ENCODE results near the gene SARNP.

Gene SARNP

DNA sequence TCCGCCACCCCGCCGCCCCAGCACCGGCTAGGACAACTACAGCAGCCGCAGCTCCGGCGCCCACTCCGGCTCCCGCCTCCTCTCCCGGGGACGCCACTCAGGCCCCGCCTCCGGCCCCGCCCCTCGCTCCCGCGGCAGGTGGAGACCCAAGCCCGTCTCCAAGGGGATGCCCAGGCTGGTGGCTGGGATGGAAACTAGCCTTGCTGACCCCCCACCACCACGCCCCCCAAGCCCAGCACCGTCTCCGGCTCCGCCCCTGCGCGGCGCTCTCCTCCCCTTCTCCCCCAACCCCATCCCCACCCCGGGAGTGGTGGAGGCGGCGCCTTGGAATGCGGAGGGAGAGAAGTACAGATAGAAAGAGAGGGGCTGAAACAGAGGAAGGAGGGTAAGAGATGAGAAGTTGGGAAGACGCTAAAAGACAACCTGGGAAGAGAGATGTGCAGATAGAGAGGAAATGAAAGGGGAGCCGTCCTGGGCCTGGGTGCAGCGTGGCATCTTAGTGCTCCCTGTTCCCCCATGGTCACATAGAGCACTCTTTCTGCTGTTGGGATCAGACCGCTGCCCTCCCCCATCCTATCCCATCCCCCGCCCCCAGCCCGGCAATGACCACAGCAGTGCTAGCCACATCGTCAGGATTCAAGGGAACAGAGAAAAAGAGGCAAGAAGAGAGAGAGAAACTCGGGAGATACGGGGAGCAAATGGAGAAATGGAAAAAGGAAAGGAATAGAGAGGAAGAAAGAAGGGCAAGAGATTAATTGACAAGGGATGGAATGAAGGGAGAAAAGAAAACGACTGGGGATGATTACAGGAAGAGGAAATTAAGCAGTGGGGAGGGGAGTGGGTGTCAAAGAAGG, 109.5 kb downstream of the SARNP start, which contains the start of gene ITGA7:
ITGA7 (minus strand) TSS at position 64 of the 854 bp plus-strand sequence. CDS start 222 bp downstream, outside the sequence.
- no peak within 1 kb of the TSS for H3K27ac ChIP-seq
- in situ Hi-C loops (cut with HindIII; ENCODE audit: low pct_ligation_motif_present, low sequenced_read_pairs): no loop called here
- DNase-seq: no peak
- no peaks in the 10 kb centered on the region for H3K36me3 ChIP-seq (replicated peaks)
- H3K4me3 ChIP-seq (ENCODE audit: low read depth, low read length): peak within 1 kb of the TSS; percentile 51
- H3K27me3 ChIP-seq (replicated peaks): peaks cover 14% of the 10 kb centered on the region
- TF ChIP-seq, protein P1, sequence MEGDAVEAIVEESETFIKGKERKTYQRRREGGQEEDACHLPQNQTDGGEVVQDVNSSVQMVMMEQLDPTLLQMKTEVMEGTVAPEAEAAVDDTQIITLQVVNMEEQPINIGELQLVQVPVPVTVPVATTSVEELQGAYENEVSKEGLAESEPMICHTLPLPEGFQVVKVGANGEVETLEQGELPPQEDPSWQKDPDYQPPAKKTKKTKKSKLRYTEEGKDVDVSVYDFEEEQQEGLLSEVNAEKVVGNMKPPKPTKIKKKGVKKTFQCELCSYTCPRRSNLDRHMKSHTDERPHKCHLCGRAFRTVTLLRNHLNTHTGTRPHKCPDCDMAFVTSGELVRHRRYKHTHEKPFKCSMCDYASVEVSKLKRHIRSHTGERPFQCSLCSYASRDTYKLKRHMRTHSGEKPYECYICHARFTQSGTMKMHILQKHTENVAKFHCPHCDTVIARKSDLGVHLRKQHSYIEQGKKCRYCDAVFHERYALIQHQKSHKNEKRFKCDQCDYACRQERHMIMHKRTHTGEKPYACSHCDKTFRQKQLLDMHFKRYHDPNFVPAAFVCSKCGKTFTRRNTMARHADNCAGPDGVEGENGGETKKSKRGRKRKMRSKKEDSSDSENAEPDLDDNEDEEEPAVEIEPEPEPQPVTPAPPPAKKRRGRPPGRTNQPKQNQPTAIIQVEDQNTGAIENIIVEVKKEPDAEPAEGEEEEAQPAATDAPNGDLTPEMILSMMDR (IDR thresholded peaks at IDR 0.05; ENCODE audit: low read depth, low read length, missing control alignments): no peak

All from brain microvascular endothelial cell (primary cell).